GM08714 (cell line): ENCODE results near the gene INPP5D.

Experiments
- H3K4me3 ChIP-seq: fragments of 200-500 bp; sonication (Bioruptor generic); 2 replicates; pipeline ENCODE4 v1.5.1; 2014; ENCODE audit warnings: mild to moderate bottlenecking, low read length, inconsistent platforms
- ZNF274 ChIP-seq: IDR thresholded peaks from 2 replicates; pipeline ENCODE4 v1.6.1; 2012; ENCODE audit warnings: mild to moderate bottlenecking, low read depth, low read length

INPP5D gene

DNA sequence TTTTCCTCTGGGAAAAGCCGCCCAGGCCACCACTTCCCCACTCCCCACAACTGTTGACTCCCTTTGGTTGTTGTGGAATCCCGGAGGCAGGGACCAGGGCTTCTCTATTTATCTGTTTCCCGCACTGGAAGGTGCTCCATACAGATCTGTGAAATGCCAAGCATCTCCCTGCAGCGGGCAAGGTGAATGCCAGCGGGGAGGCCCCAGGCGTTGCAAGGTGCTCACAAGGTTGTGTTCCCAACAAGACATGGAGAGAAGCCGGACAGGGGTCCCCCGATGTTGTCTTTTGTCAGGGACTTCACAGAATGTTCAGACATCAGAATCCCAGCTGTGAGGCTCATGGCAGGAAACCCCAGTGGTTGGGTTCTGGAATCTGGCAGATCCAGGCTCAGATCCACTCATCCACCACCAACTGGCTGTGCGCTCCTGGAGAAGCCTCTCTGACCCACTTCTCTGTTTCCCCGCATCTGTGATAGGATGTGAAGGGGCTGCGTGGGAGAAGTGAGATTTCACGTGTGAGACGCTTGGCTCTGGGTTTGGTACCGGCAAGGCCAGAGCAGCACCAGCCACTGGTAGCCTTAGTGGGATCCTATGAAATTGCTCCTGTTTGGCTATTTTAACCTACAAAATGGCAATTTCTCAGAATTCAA lies 36.3 kb upstream of the INPP5D start:
- H3K4me3 ChIP-seq: no peak overlapping the region
- TF ChIP-seq ZNF274: no peak

DNA sequence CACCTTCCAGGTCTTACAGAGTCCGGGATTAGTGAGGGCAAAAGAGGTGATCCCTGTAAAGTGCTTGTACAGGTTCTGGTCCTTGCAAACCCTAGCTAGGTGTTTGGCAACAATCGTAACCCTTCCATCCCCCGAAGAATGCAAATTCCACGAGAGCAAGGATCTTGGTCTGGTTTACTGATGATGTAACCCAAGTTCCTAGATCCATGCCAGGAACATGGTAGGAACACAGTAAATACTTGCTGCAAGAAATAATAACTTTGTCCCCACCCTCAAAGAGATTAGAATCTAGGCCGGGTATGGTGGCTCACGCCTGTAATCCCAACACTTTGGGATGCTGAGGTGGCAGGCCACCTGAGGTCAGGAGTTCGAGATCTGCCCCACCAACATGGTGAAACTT lies 34.4 kb upstream of the INPP5D start:
- H3K4me3 ChIP-seq: no peak overlapping the region
- no peak for TF ChIP-seq ZNF274

DNA sequence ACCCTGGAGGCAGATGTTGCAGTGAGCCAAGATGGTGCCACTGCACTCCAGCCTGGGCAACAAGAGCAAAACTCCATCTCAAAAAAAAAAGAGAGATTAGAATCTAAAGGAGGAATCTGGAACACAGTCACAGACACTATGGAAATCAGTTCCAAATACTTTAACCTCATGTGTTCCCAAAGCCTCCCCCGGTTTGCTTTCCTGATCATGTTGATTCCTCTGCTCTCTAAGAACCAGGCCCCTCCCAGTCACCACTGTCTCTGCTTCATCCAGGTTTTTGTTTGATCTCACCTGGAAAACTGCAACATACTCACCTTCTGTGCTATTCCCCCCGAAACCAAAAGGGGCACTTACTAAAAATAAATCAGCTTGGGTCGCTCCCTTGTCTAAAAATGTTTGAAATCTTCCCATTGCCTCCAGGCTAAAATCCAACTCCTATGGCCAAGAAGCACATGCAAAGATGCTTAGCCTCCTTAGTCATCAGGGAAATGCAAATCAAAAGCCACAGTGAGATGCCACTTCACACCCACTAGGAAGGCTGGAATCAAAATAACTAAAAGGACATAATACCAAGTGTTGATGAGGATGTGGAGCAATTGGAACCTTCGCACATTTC lies 33.8 kb upstream of the INPP5D start:
- TF ChIP-seq ZNF274: no peak

DNA sequence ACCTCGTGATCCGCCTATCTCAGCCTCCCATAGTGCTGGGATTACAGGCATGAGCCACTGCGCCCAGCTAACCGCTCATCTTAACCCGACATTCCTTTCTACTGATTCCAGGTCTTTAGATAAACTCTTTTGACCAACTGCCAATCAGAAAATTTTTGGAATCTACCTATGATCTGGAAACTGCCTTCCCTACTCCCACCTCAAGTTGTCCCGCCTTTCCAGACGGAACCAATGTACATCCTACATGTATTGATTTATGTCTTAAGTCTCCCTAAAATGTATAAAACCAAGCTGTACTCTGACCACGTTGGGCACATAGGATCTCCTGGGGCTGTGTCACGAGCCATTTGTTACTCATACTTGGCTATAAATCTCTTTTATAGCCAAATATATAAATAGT lies 30.8 kb upstream of the INPP5D start:
- no peak overlapping the region for H3K4me3 ChIP-seq
- TF ChIP-seq ZNF274: no peak

More for the DNA sequence above, 33.8 kb upstream of the INPP5D start:
- no peak overlapping the region for H3K4me3 ChIP-seq

DNA sequence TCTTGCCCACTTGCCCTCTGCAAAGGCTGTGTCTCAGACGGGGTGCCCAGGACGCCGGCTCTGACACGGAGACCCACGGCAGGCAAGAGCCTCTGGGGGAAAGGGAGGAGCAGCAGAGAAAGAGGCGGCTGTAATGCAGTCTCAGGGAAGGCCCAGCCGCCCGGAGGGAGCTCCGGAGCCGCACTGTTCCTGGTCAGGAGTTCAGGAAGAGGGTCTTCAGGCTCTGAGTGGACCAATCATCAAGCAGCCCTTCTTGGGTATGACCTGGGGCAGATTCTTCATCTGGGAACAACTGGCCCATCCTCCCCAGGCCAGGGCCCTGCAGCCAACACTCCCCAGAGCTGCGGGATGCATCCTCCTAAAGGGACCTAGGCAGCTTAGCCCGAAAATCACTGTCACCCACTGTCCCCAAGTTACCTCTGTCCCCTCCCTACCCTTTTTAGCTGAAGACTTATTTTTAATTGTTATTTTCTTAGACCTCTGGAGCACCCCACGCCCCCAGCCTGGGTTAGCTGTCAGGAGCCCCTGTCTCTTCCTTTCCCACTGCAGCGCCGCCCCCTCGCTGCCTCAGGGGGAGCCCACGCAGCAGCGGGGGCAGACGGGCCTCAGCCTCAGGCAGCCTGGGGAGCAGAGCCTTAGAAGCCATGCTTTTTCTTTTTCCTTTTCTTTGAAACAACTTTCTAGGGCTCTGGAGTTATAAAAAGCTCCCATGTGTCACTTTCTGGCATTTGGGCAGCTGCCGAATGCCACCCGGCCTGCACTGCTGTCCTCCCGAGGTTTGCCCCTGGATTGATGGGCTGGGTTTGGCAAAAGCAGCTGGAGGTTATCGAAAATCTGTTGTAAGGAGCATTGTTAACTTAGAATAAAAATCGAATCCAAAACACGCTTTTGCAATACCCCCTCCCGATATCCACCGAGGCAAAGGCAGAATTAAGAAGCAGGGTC lies 28.3 kb upstream of the INPP5D start:
- no peak for TF ChIP-seq ZNF274
- H3K4me3 ChIP-seq: no peak overlapping the region

DNA sequence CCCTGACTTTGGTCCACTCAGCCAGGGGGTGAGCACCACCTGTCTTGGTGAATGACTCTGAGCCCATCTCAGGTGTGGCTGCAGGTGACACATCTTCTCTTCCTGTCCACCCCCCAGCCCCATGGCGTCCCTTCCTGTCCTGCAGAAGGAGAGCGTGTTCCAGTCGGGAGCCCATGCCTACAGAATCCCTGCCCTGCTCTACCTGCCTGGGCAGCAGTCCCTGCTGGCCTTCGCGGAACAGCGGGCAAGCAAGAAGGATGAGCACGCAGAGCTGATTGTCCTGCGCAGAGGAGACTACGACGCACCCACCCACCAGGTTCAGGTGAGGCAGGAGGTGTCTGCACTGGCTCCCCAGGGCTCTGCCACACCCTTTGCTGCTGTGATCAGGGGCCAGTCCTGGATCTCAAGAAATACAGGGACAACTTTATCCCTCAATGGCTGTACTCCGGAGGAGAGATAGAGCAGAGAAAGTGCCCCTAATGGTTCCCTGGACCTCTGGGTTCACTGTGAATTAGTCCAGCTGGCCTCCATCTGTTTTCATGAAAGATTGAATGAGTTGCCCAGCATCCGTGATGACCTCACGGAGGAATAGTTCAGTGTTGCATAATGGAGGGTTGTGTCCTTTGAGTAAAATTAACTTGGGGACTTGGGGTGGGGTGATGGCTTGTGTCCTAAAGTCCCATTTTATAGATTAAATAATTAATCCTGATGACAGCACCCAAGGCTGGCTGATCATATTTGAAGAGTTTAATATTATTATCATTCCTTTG lies 27.4 kb upstream of the INPP5D start, which contains the start of gene NEU2:
Gene NEU2, plus strand, starts transcription at position 122 of the 770 bp plus-strand sequence. Its CDS starts 0 bp downstream, at position 122.
- no peak for TF ChIP-seq ZNF274
- H3K4me3 ChIP-seq: no peak within 1 kb of the TSS

DNA sequence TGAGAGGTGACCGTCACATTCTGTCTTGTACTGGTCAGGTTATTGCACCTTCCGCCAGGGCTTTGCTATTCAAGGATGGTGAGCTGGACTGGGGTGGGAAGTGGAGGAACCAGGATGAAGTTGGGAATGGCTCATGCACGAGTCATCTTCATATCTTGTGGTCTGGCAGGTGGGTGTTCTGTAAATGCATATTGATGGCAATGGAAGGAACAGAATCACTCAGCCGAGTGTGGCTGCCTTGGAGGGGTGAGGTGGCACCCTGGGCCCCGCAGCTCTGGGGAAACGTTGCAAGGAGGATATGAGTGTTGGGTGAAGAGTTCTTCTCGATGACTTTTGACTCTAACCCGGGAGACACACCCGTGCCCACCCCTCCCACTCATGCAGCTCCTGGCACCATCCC lies 26.5 kb upstream of the INPP5D start:
- TF ChIP-seq ZNF274: no peak
- no peak overlapping the region for H3K4me3 ChIP-seq

DNA sequence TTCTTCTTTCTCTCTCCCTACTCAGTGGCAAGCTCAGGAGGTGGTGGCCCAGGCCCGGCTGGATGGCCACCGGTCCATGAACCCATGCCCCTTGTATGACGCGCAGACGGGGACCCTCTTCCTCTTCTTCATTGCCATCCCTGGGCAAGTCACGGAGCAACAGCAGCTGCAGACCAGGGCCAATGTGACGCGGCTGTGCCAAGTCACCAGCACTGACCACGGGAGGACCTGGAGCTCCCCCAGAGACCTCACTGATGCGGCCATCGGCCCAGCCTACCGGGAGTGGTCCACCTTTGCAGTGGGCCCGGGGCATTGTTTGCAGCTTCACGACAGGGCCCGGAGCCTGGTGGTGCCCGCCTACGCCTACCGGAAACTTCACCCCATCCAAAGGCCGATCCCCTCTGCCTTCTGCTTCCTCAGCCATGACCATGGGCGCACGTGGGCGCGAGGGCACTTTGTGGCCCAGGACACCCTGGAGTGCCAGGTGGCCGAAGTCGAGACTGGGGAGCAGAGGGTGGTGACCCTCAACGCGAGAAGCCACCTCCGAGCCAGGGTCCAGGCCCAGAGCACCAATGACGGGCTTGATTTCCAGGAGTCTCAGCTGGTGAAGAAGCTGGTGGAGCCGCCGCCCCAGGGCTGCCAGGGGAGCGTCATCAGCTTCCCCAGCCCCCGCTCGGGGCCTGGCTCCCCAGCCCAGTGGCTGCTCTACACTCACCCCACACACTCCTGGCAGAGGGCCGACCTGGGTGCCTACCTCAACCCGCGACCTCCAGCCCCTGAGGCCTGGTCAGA lies 25.9 kb upstream of the INPP5D start:
- no peak overlapping the region for H3K4me3 ChIP-seq
- TF ChIP-seq ZNF274: no peak

DNA sequence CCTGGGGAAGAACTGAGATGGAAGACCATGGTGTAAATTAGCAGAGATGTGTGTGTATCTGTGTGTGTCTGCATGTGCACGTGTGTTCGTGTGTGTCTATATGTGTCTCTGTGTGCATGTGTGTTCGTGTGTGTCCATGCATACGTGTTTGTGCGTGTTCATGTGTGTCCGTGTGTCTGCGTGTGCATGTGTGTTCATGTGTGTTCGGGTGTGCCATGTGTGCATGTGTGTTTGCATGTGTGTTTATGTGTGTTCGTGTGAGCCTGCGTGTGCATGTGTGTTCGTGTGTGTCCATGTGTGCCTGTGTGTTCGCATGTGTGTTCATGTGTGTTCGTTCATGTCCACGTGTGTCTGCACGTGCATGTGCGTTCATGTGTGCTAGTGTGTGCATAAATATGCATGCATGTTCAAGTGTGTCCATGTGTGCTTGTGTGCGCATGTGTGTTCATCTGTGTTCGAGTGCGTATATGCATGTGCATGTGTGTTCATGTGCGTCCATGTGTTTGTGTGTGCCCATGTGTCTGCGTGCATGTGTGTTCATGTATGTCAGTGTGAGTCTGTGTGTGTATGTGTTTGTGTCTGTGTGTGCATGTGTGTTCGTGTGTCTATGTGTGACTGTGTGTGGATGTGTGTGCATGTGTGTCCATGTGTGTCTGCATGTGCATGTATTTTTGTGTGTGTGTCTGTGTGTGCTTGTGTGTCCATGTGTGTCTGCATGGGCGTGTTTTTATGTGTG lies 24.5 kb upstream of the INPP5D start:
- H3K4me3 ChIP-seq: no peak overlapping the region
- no peak for TF ChIP-seq ZNF274

DNA sequence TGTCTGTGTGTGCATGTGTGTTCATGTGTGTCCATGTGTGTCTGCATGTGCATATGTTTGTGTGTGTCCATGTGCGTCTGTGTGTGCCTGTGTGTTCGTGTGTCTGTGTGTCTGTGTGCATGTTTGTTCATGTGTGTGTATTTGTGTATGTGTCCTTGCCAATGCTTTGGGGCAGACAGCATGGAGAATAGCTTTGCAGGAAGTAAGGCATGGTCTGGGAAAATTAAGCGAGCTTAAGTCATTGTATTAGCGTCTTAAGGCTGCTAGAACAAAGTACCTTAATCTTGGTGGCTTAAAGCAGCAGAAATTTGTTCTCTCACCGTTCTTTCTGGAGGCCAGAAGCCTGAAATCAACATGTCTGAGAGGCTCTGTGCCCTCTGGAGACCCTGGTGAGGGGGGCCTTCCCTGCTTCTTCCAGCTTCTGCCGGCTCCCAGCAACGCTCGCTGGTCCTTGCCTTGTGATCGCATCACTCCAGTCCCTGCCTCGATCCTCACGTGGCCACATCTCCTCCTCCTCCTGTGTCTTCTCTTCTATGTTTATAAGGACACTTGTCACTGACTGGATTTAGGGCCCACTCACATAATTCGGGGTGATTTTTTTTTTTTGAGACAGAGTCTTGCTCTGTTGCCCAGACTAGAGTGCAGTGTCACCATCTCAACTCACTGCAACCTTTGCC lies 23.8 kb upstream of the INPP5D start:
- no peak overlapping the region for H3K4me3 ChIP-seq
- TF ChIP-seq ZNF274: no peak

DNA sequence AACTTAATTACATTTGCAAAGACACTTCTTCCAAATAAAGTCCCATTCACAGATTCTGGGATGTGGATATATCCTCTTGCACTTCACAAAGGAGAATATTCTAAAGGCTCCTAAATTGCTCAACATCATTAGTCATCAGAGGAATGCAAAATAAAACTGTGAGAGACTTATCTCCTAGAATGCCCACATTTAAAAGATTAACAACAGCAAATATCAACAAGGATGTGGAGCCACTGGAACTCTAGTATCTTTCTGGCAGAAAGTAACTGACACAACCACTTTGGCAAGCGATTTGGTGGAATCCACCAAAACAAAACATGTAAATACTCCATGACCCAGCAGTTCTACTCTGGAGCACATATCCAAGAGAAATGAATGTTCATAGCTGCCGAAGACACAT lies 23.1 kb upstream of the INPP5D start:
- no peak overlapping the region for H3K4me3 ChIP-seq
- TF ChIP-seq ZNF274: no peak

DNA sequence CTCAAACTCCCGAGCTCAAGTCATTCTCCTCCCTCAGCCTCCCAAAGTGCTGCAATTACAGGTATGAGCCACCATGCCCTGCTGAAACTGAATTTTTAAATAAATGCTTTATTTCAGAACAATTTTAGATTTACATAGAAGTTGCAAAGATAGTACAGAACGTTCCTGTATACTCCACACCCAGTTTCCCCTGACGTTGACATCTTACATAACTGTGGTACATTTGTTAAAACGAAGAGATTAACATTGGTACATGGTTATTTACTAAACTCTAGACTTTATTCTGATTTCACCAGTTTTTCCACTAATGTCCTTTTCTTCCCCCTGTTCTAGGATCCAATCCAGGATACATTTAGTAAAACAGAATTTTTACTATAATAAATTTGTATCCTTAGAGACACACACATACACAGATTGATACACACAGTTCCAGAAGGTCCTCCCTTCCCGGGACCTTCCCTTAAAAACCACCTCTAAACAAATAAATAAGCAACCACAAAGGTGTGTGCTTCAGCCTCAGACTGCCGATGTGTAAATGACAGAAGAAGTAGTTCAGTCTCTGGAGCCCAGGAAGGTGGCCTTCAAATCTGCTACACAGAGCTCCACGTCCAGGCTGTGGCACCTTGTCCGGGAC lies 20.8 kb upstream of the INPP5D start:
- no peak for TF ChIP-seq ZNF274
- H3K4me3 ChIP-seq: no peak overlapping the region
